ENCODE data around the gene ARHGAP10.

DNA sequence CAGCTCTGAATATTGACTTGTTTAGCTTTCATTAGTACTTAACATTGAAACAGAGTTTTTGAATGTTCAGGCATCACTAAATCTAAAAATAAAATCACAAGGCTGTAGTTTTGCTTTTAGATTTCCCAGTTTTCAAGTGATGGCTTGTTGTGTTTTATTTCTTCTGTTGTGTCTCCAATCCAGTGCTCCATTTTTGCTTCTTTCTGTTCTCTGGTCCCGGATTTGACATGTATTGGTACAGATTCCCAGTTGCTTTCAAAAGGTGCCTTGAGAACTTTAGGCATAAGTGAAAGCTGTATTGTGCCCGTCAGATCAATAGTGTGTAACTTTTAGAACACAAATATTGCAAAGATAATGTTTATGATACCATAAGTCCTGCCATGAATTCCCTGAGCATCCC, 53.2 kb downstream of the ARHGAP10 start:
- TF ChIP-seq POLR2A (IDR thresholded peaks at IDR 0.05; ENCODE audit: low read length) (no peak), GATA1 (IDR thresholded peaks at IDR 0.05; ENCODE audit: low read depth, low read length) (no peak)

Data from erythroblast (primary cell).